Fibroblast of villous mesenchyme (primary cell): Measurements from ENCODE around the gene SSU72. TPM values are rescaled to one million over a fixed set of nuclear protein-coding genes. Genes with fewer than 3 reads are reported as not detected.
"Not testable (repeated sequence)": the region's sequence is repeated elsewhere in the genome, so short reads cannot be mapped to it uniquely, and the experiment has no call there.

ENCODE experiments used
- DNase-seq: peaks from one replicate; pipeline ENCODE4 v3.0.0-alpha.2; 2010; ENCODE audit warnings: low read depth
- H3K4me3 ChIP-seq: 2 replicates; pipeline ENCODE4 v1.5.1; 2011; ENCODE audit warnings: low read depth, mild to moderate bottlenecking, low read length
- total RNA-seq: library from RNA; depleted of rRNA; stranded (reverse); fragments of >200 nt; gene quantifications from 2 replicates; pipeline ENCODE4 v1.2.3, GENCODE V29; 2012
- TF ChIP-seq, protein P1 (sequence below): IDR thresholded peaks from 2 replicates; pipeline ENCODE4 v1.5.1; 2012; ENCODE audit warnings: low read depth, mild to moderate bottlenecking, low read length; ENCODE audit not compliant: insufficient read depth

SSU72 gene
- total RNA-seq, 1 donor: 58.7 TPM

DNA sequence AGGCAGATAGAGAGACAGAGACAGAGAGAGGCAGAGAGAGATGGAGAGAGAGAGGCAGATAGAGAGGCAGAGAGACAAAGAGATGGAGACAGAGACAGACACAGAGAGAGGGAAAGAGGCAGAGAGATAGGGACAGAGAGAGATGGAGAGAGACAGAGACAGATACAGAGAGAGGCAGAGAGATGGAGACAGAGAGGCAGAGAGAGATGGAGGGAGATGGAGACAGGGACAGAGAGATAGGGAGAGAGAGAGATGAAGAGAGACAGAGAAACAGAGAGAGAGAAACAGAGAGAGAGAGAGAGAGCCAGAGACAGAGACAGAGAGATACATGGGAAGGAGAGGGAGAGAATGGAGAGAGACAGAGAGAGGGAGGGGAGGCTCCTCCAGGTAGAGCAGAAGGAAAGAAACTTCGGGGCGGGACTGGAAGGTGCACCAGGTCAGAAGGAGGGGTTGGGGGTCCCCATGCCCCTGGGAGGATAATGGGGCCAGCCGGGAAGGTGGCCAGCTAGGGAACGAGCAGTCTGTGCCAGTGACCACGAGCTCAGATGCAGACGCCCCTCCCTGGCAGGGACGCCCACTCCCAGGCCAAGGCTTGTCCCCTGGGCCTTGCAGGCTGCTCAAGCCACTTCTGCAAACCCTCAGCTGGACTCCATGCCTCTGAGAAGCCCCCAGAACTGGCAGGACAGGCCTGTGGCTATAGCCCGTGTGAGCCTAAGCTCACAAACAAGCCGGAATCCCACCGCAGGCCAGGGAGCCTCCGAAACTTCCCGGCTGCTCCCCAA, 22.0 kb upstream of the SSU72 start:
- TF ChIP-seq, protein P1, sequence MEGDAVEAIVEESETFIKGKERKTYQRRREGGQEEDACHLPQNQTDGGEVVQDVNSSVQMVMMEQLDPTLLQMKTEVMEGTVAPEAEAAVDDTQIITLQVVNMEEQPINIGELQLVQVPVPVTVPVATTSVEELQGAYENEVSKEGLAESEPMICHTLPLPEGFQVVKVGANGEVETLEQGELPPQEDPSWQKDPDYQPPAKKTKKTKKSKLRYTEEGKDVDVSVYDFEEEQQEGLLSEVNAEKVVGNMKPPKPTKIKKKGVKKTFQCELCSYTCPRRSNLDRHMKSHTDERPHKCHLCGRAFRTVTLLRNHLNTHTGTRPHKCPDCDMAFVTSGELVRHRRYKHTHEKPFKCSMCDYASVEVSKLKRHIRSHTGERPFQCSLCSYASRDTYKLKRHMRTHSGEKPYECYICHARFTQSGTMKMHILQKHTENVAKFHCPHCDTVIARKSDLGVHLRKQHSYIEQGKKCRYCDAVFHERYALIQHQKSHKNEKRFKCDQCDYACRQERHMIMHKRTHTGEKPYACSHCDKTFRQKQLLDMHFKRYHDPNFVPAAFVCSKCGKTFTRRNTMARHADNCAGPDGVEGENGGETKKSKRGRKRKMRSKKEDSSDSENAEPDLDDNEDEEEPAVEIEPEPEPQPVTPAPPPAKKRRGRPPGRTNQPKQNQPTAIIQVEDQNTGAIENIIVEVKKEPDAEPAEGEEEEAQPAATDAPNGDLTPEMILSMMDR: no peak
- DNase-seq: no peak
- H3K4me3 ChIP-seq: no peak overlapping the region

DNA sequence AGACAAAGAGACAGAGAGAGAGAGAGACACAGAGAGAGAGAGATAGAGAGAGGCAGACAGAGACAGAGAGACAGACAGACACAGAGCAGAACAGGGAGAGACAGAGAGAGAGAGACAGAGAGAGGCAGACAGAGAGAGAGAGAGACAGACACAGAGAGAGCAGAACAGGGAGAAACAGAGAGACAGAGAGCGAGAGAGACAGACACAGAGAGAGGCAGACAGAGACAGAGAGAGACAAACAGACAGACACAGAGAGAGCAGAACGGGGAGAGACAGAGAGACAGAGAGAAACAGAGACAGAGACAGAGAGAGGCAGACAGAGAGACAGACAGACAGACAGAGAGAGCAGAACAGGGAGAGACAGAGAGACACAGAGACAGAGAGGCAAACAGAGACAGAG, 20.7 kb upstream of the SSU72 start:
- DNase-seq, H3K4me3 ChIP-seq: not testable (repeated sequence)

DNA sequence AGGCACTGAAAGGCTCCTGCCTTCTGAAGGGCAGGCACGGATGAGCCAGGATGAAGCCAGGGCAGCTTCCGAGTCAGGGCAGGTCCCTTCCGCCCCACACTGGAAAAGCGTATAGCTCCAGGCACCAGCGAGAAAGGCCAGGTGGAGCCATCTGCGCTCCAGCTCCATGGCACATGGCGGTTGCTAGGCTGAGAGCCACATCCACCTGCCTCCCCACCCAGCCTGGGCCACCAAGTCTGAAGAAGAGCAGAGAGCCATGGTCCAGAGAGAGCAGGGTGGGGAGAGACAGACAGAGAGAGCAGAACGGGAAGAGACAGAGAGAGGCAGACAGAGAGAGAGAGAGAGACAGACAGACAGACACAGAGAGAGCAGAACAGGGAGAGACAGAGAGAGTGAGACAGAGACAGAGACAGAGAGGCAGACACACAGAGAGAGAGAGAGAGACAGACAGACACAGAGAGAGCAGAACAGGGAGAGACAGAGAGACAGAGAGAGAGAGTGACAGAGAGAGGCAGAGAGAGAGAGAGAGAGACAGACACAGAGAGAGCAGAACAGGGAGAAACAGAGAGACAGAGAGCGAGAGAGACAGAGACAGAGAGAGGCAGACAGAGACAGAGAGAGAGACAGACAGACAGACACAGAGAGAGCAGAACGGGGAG, 20.1 kb upstream of the SSU72 start:
- TF ChIP-seq, protein P1: no peak
- H3K4me3 ChIP-seq: no peak overlapping the region
- DNase-seq: no peak

DNA sequence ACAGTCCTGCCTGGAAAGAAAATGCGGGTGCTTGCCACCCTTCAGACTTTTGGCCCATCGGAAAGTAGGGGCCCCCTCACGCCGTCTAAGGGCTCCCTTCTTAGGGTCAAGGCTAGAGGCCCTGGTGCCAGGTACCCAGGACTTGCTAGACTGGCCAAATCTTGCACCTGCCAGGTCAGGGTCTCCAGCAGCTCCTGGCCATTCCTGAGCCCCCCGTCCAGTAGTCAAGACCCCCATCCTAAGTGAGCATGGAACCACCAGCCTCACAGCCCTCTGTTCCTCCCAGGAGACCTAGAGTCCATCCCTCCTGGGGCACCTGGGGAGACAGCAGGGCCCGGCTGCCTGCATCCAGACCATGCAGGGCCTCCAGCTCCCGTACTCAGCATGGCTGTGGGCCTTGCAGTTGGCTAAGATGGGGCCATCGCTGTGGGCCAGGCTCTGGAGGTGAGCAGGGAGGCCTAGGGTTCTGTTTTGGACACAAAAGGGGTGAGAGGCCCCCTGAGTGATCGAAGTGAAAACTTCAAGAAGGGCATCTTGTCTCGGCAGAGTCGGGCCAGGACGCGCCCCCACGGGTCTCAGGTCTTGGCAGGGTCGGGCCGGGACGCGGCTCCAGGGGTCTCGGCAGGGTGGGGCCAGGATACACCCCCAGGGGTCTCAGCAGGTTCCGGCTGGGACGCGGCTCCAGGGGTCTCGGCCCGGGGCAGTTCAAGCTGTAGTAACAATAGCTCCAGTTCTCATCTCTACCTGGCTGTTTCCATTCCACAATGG, 19.4 kb upstream of the SSU72 start:
- no peak for DNase-seq
- H3K4me3 ChIP-seq: no peak overlapping the region
- TF ChIP-seq, protein P1: no peak

DNA sequence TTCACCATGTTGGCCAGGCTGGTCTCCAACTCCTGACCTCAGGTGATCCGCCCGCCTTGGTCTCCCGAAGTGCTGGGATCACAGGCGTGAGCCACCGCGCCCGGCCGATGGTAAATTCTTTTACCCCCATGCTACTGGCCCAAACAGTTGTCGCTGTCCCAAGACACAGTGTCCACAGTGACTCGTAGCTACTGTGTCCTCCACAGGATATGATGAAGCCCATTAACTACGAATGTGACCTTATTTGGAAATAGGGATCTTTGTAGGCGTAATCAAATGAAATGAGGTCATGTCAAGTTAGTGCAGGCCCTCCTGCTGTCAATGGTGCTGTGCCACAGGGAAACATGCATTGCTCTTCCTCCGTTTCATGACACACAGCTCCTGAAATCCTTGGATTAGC, 16.8 kb upstream of the SSU72 start:
- DNase-seq: no peak
- no peak overlapping the region for H3K4me3 ChIP-seq
- TF ChIP-seq, protein P1: no peak

DNA sequence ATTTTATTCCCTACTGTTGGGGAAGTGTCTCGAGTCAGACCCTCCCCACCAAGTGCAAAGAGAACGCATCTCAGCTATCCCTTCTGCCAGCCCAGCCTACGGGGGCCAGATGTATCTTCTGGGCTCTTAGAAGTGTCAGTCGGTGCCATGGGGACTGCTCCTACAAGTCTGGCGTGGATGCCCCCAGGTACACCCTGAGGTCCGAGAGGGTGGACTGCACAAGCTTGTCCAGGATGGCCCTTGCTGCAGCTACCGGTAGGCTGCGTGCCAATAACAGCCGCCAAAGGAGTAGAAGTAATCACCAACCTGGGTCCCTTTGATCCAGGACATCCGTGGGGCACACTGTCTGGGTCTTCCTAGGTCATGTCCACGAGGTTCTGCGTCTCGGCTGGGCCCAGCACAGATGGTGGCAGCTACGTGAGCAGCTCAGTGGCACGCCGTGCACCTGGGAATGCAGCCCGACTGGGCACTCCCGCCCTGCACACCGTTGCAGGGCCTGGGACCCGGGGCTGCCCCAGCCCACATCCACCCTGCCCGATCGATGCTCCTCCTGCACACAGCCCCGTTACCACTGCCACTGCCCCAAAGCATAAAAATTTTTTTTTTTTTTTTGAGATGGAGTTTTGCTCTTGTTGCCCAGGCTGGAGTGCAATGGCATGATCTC, 8.8 kb upstream of the SSU72 start:
- TF ChIP-seq, protein P1: no peak
- no peak for DNase-seq
- no peak overlapping the region for H3K4me3 ChIP-seq
